DND-41 (cell line): ENCODE data around the gene PCED1A.
"Not testable (repeated sequence)": the region's sequence is repeated elsewhere in the genome, so short reads cannot be mapped to it uniquely, and the experiment has no call there.

ENCODE experiments used
- ATAC-seq: fragments of 200-7000 bp; cut with Tn5 transposase; 3 replicates; pipeline ENCODE4 v1.9.1; 2021; ENCODE audit warnings: low read depth; ENCODE audit not compliant: insufficient read depth
- DNase-seq: peaks from one replicate; pipeline ENCODE4 v3.0.0-alpha.2; 2020
- H2AFZ ChIP-seq: 2 replicates; pipeline ENCODE4 v1.6.0; 2012; ENCODE audit warnings: low read depth, low read length
- H3K27ac ChIP-seq: 2 replicates; pipeline ENCODE4 v1.5.1; 2012; ENCODE audit warnings: low read length, inconsistent platforms
- H3K27me3 ChIP-seq: fragments of 200-600 bp; sonication (generic); 2 replicates; pipeline ENCODE4 v1.6.0; 2012; ENCODE audit warnings: low read length, mild to moderate bottlenecking, inconsistent platforms; ENCODE audit not compliant: insufficient read depth, poor library complexity
- H3K36me3 ChIP-seq: 2 replicates; pipeline ENCODE4 v1.5.1; 2012; ENCODE audit warnings: low read length, inconsistent platforms; ENCODE audit not compliant: insufficient read depth
- H3K4me1 ChIP-seq: 2 replicates; pipeline ENCODE4 v1.5.1; 2012; ENCODE audit warnings: mild to moderate bottlenecking, low read length; ENCODE audit not compliant: insufficient read depth
- H3K4me2 ChIP-seq: 2 replicates; pipeline ENCODE4 v1.6.0; 2012; ENCODE audit warnings: mild to moderate bottlenecking, moderate library complexity, low read length, inconsistent platforms; ENCODE audit not compliant: insufficient read depth
- H3K4me3 ChIP-seq, 2 experiments: fragments of 200-600 bp in 1 of 2; shearing (Covaris generic) in 1 of 2; 2 replicates each; pipeline ENCODE4 v1.5.1; 2012 to 2016; ENCODE audit warnings: inconsistent platforms in 2 of 2, low read length in 2 of 2, mild to moderate bottlenecking in 2 of 2, low read depth in 1 of 2, moderate library complexity in 1 of 2
- H3K79me2 ChIP-seq: 2 replicates; pipeline ENCODE4 v1.6.0; 2012; ENCODE audit warnings: low read length, inconsistent platforms; ENCODE audit not compliant: insufficient read depth
- H3K9ac ChIP-seq: 2 replicates; pipeline ENCODE4 v1.6.0; 2012; ENCODE audit warnings: low read depth, mild to moderate bottlenecking, inconsistent platforms, low read length, moderate library complexity
- H3K9me3 ChIP-seq: 2 replicates; pipeline ENCODE4 v1.5.1; 2012; ENCODE audit warnings: low read length, moderate library complexity, mild to moderate bottlenecking, inconsistent platforms; ENCODE audit not compliant: insufficient read depth, severe bottlenecking
- H4K20me1 ChIP-seq: 2 replicates; pipeline ENCODE4 v1.6.0; 2012; ENCODE audit warnings: low read length; ENCODE audit not compliant: insufficient read depth
- EZH2 ChIP-seq: IDR thresholded peaks from 3 replicates; pipeline ENCODE4 v1.6.1; 2012; ENCODE audit warnings: borderline replicate concordance, low read depth, mild to moderate bottlenecking, moderate library complexity, low read length, inconsistent platforms; ENCODE audit not compliant: severe bottlenecking
- TF ChIP-seq, protein P1 (sequence below): IDR thresholded peaks from 2 replicates; pipeline ENCODE4 v1.5.1; 2012; ENCODE audit warnings: borderline replicate concordance, low read length, moderate library complexity, mild to moderate bottlenecking; ENCODE audit not compliant: poor library complexity, severe bottlenecking; ENCODE audit errors: extremely low read depth

PCED1A gene

DNA sequence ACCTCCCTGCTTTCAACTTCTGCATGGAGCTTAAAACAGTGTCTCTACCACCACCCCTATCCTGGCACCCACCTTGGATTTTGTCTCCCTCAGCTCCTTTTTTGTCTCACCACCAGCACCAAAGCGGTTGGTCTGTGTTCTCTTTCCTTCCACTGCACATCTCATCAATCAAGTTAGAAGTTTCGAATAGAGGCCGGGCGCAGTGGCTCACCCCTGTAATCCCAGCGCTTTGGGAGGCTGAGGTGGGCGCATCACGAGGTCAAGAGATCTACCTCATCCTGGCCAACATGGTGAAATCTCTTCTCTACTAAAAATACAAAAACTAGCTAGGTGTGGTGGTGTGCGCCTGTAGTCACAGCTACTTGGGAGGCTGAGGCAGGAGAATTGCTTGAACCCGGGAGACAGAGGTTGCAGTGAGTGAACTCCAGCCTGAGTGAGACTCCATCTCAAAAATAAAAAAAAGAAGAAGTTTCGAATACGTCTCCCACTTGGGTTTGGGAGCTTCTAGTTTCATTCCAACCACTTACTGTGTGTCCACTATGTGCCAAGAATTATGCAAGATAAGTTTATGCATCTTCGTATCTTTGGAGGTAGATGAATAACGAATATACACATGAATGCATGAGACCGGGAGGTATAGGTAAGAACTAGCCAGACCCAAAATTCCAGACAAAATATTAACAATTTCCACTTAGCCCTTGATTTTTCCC is 5.9 kb downstream of the PCED1A start:
- Histone ChIP-seq H4K20me1 (peaks cover 4% of the 10 kb centered on the region; the same call in 1 of the 2 replicates), H3K4me1 (peaks cover 2% of the 10 kb centered on the region; the same call in 1 of the 2 replicates), H3K4me2 (no peak overlapping the region), H3K4me3 (no peak overlapping the region), H3K9ac (no peak overlapping the region), H3K27ac (no peak overlapping the region), H3K9me3 (no peaks in the 10 kb centered on the region), H3K79me2 (no peaks in the 10 kb centered on the region), H3K36me3 (no peaks in the 10 kb centered on the region), H2AFZ (no peak overlapping the region), H3K27me3 (peaks cover 15% of the 10 kb centered on the region)
- ATAC-seq (no peak), DNase-seq (no peak)
- TF ChIP-seq, protein P1, sequence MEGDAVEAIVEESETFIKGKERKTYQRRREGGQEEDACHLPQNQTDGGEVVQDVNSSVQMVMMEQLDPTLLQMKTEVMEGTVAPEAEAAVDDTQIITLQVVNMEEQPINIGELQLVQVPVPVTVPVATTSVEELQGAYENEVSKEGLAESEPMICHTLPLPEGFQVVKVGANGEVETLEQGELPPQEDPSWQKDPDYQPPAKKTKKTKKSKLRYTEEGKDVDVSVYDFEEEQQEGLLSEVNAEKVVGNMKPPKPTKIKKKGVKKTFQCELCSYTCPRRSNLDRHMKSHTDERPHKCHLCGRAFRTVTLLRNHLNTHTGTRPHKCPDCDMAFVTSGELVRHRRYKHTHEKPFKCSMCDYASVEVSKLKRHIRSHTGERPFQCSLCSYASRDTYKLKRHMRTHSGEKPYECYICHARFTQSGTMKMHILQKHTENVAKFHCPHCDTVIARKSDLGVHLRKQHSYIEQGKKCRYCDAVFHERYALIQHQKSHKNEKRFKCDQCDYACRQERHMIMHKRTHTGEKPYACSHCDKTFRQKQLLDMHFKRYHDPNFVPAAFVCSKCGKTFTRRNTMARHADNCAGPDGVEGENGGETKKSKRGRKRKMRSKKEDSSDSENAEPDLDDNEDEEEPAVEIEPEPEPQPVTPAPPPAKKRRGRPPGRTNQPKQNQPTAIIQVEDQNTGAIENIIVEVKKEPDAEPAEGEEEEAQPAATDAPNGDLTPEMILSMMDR = no peak

DNA sequence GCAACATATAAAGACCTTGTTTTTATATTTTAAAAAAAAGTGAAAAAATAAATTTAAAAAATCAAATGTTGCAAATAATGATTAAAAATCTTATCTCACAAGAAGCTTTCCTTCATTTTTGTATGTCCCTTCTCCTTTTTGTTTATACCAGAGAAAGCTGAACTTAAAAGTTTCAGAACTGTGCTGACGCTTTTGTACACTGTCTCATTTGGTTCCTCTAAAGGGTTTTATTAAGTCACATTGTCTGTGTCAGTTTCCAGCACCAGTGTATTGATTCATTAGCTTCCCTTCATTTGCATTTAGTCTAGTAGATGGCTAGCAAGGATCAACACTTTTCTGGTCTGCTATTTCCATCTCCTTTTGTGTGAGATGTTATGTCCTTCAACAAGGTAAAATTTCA is 6.7 kb downstream of the PCED1A start:
- no peak overlapping the region for H3K4me3 ChIP-seq
- H2AFZ ChIP-seq = no peak overlapping the region
- H3K4me2 ChIP-seq = no peak overlapping the region
- H3K9me3 ChIP-seq = no peaks in the 10 kb centered on the region
- DNase-seq = no peak
- no peaks in the 10 kb centered on the region for H3K79me2 ChIP-seq
- H3K27me3 ChIP-seq = peaks cover 18% of the 10 kb centered on the region
- no peaks in the 10 kb centered on the region for H3K4me1 ChIP-seq
- TF ChIP-seq, protein P1 = no peak
- no peak for TF ChIP-seq EZH2
- peaks cover 4% of the 10 kb centered on the region; the same call in 1 of the 2 replicates for H4K20me1 ChIP-seq
- ATAC-seq = no peak
- H3K27ac ChIP-seq = no peak overlapping the region
- no peaks in the 10 kb centered on the region for H3K36me3 ChIP-seq
- H3K9ac ChIP-seq = no peak overlapping the region

DNA sequence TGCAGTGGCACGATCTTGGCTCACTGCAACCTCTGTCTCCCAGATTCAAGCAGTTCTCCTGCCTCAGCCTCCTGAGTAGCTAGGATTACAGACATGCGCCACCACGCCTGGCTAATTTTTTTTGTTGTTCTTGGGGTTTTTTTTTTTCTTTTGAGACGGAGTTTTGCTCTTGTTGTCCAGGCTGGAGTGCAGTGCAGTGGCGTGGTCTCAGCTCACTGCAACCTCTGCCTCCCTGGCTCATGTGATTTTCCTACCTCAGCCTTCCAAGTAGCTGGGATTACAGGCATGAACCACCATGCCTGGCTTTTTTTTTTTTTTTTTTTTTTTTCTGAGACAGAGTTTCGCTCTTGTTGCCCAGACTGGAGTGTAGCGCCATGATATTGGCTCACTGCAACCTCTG is 9.2 kb downstream of the PCED1A start:
- not testable (repeated sequence) for H3K9ac ChIP-seq, H3K9me3 ChIP-seq, ATAC-seq, H4K20me1 ChIP-seq, H3K36me3 ChIP-seq, H2AFZ ChIP-seq, H3K4me3 ChIP-seq, H3K4me2 ChIP-seq, H3K79me2 ChIP-seq, H3K27ac ChIP-seq
- peaks cover 25% of the 10 kb centered on the region for H3K27me3 ChIP-seq
- DNase-seq = peak; percentile 0
- H3K4me1 ChIP-seq = peaks cover 10% of the 10 kb centered on the region

DNA sequence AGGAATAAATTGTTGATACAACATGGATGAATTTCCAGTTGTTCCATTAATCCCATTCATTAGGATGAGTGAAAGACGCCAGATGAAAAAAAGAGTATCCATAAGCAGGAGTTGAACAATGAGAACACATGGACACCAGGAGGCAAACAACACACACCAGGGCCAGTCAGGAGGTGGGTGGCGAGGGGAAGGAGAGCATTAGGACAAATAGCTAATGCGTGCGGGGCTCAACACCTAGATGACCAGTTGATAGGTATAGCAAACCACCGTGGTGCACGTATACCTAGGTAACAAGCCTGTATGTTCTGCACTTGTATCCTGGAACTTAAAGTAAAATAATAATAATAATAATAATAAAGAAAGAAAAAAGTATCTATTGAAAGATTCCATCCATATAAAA is 11.1 kb downstream of the PCED1A start:
- peaks cover 24% of the 10 kb centered on the region for H3K27me3 ChIP-seq
- H3K9ac ChIP-seq = no peak overlapping the region
- ATAC-seq = no peak
- no peaks in the 10 kb centered on the region for H3K79me2 ChIP-seq
- peak; percentile 1 for DNase-seq
- H2AFZ ChIP-seq = no peak overlapping the region
- no peak overlapping the region for H3K27ac ChIP-seq
- peaks cover 4% of the 10 kb centered on the region; the same call in 1 of the 2 replicates for H4K20me1 ChIP-seq
- no peak overlapping the region for H3K4me2 ChIP-seq
- TF ChIP-seq EZH2 = no peak
- TF ChIP-seq, protein P1 = no peak
- no peaks in the 10 kb centered on the region for H3K36me3 ChIP-seq
- peaks cover 18% of the 10 kb centered on the region for H3K4me1 ChIP-seq
- H3K9me3 ChIP-seq = no peaks in the 10 kb centered on the region
- no peak overlapping the region for H3K4me3 ChIP-seq
